HG03575 (cell line): ENCODE results near the gene POLG2.
"Not testable (repeated sequence)": the region's sequence is repeated elsewhere in the genome, so short reads cannot be mapped to it uniquely, and the experiment has no call there.

Experiments
- ATAC-seq: cut with Tn5 transposase; IDR thresholded peaks from one replicate; pipeline ENCODE4 v1.9.1; 2021; ENCODE audit not compliant: unreplicated experiment, insufficient number of reproducible peaks, low FRiP score; ENCODE audit errors: extremely low read depth

Gene POLG2

DNA sequence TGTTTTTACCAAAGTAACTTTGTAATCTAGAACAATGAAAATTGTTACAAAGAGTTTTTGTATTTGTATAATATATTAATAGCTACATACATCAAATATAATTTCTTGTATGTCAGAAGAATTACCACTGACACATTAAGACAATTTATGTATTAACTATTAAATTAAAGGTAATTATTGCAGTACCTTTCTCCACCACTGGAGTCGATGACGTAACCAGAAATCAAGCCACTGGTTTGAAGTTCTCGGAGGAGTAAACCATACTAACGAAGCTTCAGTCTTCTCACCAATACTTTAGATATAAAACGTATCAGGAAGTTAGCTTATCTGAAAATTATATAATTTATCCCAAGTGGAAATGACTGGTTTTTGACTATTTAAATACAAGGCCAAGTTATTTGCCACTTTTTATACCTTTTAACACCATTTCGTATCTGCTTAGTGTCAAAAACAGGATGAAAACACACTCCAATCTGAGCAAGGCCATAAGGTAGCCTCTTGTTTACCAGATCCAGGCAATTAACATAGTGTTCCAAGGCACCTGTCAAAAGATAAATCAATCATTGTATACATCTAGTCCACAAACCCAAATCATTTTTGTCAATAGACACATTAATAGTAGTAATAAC is 4.3 kb downstream of the POLG2 start:
- no peak for ATAC-seq

DNA sequence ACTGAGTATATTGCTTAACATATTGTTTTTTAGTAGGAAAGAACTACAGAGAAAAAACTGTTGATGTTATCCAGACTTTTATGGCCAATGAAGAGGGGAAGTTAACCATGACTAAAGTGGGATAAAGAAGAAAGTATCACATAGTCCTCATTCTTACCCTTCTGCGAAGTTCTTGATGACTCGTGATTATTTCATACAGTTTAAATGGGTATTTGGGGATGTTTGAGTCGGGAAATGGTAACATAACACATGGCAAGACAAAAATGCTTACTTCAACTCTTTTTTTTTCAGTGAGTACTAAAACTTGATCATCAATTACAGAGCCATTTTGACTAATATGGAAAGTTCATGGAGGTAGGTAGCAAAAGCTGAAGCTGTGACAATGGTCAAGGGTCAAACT is 4.9 kb downstream of the POLG2 start:
- no peak for ATAC-seq

DNA sequence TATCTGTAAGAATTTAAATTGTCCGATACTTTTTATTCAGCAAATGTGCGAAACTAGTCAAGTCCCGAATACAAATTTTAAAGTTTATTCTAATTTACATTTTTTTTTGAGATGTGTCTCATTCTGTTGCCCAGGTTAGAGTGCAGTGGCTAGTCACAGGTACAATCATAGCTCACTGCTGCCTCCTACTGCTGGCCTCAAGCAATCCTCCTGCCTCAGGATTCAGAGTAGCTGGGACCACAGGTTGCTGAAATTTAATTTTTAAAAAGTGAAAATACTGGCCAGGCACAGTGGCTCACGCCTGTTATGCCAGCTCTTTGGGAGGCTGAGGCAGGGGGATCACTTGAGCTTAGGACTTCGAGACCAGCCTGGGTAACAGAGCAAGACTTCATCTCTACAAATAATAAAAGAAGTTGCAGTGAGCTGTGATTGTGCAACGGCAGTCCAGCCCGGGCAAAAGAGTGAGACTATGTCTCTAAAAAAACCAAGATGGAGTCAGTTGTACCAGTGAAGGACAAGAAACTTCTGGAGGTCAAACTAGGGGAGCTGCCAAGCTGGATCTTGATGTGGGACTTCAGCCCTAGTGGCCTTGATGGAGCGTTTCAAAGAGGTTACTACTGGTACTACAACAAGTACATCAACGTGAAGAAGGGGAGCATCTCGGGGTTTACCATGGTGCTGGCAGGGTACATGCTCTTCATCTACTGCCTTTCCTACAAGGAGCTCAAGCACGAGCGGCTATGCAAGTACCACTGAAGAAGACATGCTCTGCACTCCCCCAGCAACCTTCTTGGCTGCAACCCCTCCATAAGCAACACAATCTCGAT is 5.6 kb downstream of the POLG2 start:
- no peak for ATAC-seq

DNA sequence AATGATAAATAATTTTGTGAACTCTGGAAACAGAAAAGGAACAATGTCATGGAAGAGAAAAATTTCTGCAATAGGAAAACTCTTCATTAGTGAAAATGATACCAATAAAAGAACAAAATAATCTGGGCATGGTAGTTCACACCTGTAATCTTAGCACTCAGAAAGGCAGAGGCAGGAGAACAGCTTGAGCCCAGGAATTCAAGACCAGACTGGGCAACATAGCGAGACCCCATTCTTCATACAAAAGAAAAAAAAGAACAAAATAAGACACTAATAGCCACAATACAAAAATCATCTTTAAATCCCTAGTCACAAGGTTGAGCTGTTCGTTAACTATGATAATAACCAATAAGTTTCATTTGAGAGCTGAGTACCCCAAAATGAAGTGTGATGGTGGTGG is 8.6 kb downstream of the POLG2 start:
- no peak for ATAC-seq

DNA sequence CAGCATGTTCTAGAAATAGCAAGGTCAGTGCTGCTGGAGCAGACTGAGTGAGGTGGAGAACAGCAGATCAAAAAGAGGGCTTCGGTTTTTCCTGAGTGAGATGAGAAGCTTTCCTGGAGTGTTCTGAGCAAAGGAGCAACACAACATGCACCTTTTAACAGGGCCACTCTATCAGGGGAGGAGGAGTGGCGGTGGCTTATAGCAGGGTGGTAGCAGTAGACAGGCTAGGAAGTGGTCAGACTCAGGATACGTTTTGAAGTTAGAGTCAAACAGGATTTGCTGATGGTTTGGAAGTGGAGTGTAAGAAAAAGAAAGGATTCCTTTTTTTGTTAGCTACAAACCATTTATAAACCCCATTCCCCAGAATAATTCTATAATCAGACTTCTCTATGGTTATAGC is 12.5 kb downstream of the POLG2 start:
- ATAC-seq, result no peak

DNA sequence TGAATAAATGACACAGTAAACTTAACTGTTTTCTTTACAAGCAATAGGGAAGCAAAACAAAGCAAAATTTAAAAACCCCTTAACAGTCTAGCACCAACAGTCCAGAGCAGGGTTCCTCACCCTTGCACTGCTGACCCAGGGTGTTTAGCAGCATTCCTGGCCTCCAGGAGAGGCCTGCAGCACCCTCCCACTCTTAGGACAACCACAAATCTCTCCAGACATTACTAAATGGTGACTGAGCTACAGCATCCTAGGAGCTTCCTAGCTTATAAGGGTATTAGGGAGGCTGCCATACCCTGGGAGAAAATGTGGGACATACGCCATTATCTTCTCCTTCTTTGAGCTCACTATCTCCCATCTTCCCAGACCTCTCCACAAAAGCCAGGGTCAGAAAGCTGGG is 15.9 kb downstream of the POLG2 start:
- ATAC-seq, result no peak

DNA sequence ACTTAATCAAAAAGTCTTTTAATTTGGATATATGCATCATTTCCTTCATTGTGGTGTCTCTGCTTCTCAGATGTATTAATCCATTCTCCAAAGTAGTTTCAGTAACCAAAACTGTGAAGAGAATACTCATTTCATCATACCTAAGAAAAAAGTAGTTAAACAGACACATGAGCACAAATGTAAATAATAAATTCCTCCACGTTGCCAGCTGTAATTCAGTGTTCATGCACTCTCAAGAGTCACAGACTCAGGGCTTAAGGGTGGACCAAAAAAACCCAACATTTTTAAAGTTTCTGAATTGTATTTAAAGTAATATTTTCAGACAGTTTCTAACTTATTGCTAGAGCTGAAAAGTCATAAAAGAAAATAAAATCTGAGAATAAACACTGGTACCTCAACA is 19.0 kb downstream of the POLG2 start:
- ATAC-seq, result no peak

DNA sequence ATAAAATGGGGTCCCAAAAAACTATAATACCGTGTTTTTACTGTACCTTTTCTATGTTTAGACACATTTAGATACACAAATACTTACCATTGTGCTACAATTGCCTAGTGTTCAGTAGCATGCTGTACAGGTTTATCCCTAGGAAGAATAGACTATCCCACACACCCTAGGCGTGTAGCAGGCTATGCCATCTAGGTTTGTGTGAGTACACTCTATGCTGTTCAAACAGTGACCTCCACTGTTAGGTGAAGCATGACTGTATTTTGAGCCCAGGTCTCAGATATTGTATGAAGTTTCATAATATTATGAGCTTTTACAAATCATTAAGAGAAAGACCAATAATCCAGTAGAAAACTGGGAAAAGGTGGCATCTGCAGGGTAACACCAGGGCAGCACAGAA is 24.3 kb downstream of the POLG2 start:
- no peak for ATAC-seq

DNA sequence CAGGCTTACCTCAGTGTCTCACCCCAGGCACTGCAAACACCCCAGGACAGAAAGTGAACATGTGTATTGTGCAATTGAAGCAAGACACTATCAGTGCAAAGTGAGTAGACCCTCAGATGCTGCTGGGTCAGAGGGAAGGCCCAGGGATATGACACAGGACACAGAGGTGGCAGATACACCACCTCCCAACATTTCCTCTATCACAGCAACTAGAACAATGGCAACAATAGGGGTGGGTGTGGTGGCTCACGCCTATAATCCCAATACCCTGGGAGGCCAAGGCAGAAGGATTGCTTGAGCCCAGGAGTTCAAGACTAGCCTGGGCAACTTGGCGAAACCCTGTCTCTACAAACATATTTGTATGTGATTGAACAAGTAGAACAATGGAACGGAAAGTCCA is 25.4 kb downstream of the POLG2 start:
- no peak for ATAC-seq

DNA sequence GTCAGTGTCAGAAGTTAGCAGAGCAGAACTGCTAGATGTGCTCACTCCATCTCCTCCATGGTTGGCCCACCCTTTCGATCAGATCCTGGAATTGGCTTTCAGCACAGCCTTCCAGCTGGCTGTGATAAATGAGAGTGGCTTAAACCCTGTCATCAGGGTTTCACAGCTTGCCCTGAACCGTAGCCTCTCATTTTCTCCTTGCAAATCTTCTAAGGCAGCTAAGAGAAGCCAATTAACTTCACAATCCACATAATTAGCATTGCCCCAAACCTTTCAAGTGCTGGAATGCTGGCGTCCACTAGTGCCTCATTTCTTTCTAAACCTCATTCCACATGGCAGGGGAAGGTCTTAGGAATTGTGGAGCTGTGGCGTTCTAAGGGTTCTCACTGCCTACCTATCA is 26.2 kb downstream of the POLG2 start:
- ATAC-seq, result no peak

DNA sequence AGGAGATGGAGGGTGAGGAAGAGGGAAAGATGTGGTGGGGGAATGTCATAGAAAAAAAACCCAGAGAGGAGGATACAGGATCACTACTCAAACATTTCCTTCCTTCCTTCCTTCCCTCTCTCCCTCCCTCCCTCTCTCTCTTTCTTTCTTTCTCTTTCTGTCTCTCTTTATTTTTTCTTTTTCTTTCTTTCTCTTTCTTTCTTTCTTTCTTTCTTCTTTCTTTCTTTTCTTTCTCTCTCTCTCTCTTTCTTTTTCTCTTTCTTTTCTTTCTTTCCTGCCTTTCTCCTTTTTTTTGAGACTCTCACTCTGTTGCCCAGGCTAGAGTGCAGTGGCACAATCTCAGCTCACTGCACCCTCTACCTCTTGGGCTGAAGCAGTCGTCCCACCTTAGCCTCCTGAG is 30.0 kb downstream of the POLG2 start:
- not testable (repeated sequence) for ATAC-seq

DNA sequence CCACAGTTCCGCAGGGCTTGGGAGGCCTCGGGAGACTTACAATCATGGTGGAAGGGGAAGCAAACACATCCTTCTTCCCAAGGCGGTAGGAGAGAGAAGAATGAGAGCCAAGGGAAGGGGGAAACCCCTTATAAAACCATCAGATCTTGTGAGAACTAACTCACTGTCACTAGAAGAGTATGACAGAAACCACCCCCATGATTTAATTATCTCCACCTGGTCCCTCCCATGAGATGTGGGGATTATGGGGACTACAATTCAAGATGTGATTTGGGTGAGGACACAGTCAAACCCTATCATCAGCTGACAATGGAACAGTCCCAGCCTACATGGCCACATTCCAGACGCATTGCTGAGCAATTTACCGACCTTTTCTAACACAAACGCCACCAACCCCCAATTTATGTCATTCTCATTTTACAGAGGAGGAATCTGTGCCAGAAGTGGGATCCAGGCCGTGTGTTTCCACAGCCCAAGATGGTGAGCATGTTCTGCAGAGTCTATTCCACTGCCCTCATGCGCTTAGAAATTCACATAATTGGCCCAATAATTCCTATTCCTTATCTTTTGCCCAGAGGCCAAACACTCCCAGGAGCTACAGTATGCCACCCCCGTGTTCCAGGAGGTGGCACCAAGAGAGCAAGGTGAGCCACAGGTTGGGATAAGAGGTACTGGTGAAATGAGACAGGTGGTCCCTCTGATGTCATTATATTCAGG is 30.7 kb downstream of the POLG2 start:
- ATAC-seq, result no peak

DNA sequence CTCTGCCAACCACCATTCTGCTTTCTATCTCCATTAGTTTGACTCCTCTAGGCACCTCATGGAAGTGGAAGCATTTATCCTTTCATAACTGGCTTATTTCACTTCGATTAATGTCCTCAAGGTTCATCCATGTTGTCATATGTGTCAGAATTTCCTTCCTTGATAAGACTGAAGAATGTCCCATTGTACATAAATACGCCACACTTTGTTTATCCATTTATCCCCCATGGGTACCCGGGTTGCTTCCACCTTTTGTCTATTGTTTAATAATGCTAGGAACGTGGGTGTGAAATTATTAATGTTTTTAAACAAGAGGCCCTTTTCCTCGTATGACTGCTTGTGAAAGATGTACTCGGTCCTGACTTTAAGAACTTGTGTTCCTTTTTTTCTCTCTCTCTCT is 35.1 kb downstream of the POLG2 start:
- ATAC-seq, result no peak

DNA sequence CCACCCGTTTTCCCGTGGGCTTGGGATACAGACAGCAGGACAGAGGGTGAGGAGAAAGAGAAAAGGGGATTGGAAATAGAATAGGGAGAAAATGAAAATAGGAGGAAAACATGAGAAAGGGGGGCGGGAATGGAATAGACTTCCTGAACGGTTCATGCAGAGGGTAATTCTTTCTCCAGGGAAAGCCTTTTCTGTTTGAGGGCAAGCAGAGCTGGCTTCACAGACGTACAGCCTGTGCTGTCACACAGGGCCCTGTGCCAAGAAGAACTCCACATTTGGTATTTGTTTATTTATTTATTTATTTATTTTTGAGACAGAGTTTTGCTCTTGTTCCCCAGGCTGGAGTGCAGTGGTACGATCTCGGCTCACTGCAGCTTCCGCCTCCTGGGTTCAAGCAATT is 35.9 kb downstream of the POLG2 start:
- ATAC-seq, result no peak

DNA sequence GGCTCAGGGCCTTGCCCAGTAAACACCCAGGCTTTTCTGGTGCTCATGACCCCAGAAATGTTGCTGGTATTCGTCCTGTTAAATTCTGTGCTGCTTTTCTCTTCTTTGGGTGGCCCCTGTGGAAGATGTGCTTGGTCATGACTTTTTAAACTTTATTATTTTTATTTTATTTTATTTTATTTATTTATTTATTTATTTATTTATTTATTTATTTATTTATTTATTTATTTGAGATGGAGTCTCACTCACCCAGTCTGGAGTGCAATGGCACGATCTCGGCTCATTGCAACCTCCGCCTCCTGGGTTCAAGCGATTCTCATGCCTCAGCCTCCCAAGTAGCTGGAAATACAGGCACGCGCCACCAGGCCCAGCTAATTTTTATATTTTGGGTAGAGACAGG is 37.0 kb downstream of the POLG2 start:
- not testable (repeated sequence) for ATAC-seq

DNA sequence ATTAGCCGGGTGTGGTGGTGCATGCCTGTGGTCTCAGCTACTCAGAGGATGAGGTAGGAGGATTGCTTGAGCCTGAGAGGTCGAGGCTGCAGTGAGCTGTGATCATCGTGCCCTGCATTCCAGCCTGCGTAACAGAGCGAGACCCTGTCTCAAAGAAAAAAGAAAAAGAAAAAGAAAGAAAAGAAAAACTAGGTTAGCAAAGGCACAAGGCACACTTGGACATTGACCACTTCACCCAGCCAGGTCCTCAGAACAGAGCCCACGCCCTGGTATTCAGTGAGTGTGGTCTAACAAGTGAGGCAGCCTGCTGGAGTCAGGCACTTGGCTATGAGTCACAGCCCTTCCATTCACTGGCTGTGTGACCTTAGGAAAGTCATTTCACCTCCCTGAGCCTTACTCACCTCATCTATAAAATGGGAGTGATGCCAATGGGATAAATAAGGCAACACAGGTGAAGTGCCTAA is 37.5 kb downstream of the POLG2 start:
- no peak for ATAC-seq

DNA sequence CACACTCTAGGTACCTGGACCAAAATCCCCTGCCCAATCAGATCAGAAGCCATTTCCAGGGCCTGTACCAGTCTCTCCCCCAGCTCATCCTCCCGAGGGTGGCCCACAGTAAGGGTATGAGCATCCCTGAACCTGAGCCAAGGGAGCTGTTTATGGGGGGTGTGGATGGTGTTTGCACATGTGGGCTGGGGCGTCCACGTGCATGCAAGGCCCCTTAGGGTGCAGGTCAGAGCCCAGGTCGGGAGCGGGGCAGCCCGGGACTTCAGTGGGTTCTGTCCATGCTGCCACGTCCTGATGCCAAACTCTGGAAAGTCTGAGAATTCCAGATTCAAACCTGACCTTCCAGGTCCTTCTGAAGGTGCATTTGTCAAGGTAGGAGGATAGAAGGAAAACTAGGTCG is 38.1 kb downstream of the POLG2 start:
- no peak for ATAC-seq

DNA sequence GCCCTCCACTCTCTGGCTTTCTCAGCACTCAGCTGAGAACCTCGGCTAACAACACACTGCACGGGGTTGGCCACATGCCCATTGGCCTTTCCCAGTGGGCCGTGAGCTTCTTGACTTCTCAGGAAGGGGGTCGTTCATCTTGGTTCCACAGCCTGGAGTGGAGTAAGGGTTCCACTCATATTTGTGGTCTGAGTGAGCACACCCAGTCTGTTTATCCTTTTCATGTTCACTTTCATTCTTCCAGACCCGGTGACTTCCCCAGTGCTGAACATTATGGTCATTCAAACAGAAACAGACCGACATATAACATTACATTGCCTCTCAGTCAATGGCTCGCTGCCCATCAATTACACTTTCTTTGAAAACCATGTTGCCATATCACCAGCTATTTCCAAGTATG is 39.7 kb downstream of the POLG2 start:
- ATAC-seq, result no peak

DNA sequence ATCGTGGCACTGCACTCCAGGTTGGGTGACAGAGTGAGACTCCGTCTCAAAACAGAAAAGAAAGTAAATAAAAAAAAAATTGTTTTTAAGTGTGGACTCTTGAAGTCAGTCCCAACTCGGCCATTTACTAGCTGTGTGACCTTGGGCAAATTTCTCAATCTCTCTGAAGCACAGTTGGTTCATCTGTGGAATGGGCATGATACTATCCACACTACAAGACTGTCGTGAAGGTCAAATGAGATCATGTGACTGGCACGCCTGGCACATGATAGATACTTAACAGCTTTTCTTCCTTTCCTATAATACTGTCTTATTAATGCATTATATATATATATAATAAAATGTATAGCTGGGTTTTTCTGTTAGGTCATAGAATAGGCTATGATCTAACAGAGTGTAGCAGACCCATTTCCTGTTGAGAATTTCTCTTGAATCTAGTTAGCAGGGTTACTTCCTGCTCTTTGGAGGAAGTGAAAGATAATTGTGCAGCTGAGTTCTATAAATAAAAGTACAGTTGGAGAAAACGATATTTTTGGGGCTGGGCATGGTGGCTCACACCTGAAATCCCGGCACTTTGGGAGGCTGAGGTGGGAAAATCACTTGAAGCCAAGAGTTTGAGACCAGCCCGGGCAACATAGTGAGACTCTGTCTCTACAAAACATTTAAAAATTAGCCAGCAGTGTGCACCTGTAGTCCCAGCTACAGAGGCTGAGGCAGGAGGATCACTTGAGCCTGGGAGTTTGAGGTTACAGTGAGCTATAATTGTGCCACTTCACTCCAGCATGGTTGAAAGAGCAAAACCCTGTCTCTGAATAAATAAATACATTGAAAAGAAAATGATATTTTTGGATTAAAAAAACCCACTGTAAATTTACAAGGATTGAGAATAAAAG is 40.6 kb downstream of the POLG2 start:
- no peak for ATAC-seq
